ENCODE data around the gene RILPL1. TPM values are rescaled to one million over a fixed set of nuclear protein-coding genes. Genes with fewer than 3 reads are reported as not detected.

Gene RILPL1
- total and polyA plus RNA-seq, 2 of the 4 experiments (the other 2 are of a cell fraction), result 11.1 to 19.8 TPM

DNA sequence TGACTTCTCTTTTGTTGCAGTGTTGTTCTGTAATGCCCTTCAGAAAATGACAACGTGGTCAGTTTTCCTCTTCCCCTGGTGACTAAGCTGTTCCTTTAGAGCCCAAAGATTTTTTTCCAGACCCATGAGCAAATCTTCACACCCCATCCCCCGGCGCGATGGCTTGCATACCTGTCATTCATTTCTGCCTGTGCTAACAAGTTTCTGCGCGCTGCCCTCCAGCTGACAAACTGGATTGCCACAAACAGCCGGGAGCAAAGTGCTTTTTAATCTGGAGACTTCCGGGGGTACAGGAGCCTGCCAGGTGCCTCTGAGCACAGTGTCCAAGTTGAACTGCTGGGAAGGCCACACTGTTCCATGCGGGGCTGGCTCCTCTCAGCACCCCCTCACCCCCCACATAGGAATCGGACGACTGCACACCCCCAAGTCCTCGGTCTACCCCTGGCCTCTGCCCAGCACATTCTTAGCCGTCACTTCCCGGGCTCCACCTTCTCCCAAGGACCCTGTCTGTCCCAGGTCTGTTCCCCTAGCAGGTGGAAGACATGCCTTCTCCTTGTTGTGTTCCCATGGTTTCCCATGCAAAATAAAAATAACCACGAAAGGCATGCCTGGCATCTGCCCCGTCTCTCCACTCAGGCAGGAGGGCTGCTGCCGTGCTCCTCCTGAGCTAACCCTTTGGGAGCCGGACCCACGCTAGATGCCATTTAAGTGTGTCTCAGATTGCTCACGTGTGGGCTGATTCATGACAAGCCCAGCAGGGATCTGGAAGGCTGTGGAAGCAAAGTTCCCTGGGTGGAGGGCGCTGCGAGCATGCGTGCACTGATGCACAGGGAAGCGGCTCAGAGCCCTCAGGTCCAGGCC, 14.1 kb downstream of the RILPL1 start (continued):
- no peak for TF ChIP-seq CHD1 (IDR thresholded peaks at IDR 0.05; ENCODE audit: low read depth, low read length)

DNA sequence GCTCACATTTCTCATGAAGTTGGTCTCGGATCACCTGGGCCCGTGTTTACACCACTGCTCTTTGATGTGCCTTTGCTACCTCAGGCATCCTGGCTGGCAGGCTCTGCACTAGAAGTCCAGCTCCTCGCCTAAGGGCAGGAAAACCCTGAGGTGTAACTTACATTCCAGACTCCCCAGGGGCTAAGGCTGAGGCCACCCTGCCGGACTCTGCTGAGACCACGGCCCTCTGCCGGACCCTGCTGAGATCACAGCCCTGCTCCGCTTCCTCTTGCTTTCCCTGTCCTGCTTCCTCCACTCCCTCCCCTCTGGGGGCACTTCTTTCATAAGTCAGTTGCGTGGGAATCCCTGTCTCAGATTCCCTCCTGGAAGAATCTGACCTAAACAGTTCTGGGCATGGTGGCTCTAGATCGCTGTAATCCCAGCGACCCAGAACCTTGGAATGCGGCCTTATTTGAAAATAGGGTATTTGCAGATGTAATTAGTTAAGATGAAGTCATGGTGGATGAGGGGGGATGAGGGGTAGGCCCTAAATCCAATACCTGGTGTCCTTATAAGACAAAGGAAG, 17.2 kb downstream of the RILPL1 start:
- no peaks in the 10 kb centered on the region for H3K9me3 ChIP-seq (ENCODE audit: control insufficient read depth, insufficient read depth, low read length)
- H3K9me1 ChIP-seq (ENCODE audit: insufficient read depth, low read length), result peaks cover 23% of the 10 kb centered on the region
- peaks cover 53% of the 10 kb centered on the region for H3K36me3 ChIP-seq (ENCODE audit: control insufficient read depth, insufficient read depth, low read length)
- H3K4me1 ChIP-seq (ENCODE audit: control insufficient read depth, insufficient read depth, low read length), result peaks cover 6% of the 10 kb centered on the region
- no peak overlapping the region for H3K18ac ChIP-seq (ENCODE audit: low read depth, low read length)
- no peak overlapping the region for H2BK5ac ChIP-seq (ENCODE audit: low read depth, low read length, poor library complexity, severe bottlenecking)
- H3K79me1 ChIP-seq (ENCODE audit: low read depth in 1 of 2, low read length in 2 of 2), result peaks cover 14 to 36% of the 10 kb centered on the region in 2 experiments
- H3K14ac ChIP-seq (replicated peaks; ENCODE audit: low read depth, low read length), result no peak overlapping the region
- ChIA-PET CTCF (no interaction called here), POLR2A (ENCODE audit: unreplicated experiment) (no interaction called here)
- no peak overlapping the region for H2AK9ac ChIP-seq (replicated peaks; ENCODE audit: low read depth, low read length, poor library complexity)
- no TSS peak for BruUV-seq (replicated peaks)
- H3K4me3 ChIP-seq (ENCODE audit: insufficient read depth, low read depth, low read length), result no peak overlapping the region
- dilution Hi-C loops (cut with HindIII; ENCODE audit: low sequenced_read_pairs, unreplicated experiment) (no loop called here), in situ Hi-C loops (cut with MboI; ENCODE audit: low sequenced_read_pairs) (no loop called here), intact Hi-C loops (cut with micrococcal nuclease) (no loop called here)
- no peak overlapping the region for H3K23ac ChIP-seq (ENCODE audit: low read depth, low read length)
- WGBS, 2 experiments (ENCODE audit: extremely low coverage in 2 of 2, insufficient read length in 1 of 2), result 83% methylated on average over 11 of the region's 11 CpGs; no CpG with 5 or more reads in 1 of the 2 experiments
- ATAC-seq (ENCODE audit: low read depth) (no peak), DNase-seq (no peak)
- H3K4ac ChIP-seq (ENCODE audit: low read depth, low read length), result no peak overlapping the region
- no peak overlapping the region for H3K27ac ChIP-seq (ENCODE audit: insufficient read depth, low read length)
- no peak overlapping the region for H2AFZ ChIP-seq (replicated peaks; ENCODE audit: low read length, poor library complexity)
- H3K27me3 ChIP-seq (ENCODE audit: control insufficient read depth, insufficient read depth, low read length), result no peaks in the 10 kb centered on the region
- no peak overlapping the region for H2BK20ac ChIP-seq (ENCODE audit: low read depth, low read length)
- H3K4me2 ChIP-seq (ENCODE audit: low read depth, low read length), result no peak overlapping the region
- no peak overlapping the region for H3K9ac ChIP-seq (ENCODE audit: low read depth, low read length)
- H2BK120ac ChIP-seq (ENCODE audit: low read depth, low read length), result no peak overlapping the region
- no peak overlapping the region for H2AK5ac ChIP-seq (ENCODE audit: low read depth, low read length)
- no peak overlapping the region for H4K91ac ChIP-seq (ENCODE audit: insufficient read depth, low read depth, low read length)
- H3K56ac ChIP-seq (ENCODE audit: extremely low read depth, insufficient read depth, low read length), result no peak overlapping the region
- no peak overlapping the region for H2BK15ac ChIP-seq (ENCODE audit: low read depth, low read length)
- no peak overlapping the region for H4K8ac ChIP-seq (ENCODE audit: low read depth in 2 of 2, low read length in 2 of 2)
- H4K5ac ChIP-seq (ENCODE audit: low read depth, low read length), result no peak overlapping the region
- peaks cover 13% of the 10 kb centered on the region for H4K20me1 ChIP-seq (ENCODE audit: insufficient read depth, low read length)
- TF ChIP-seq NFE2L2 (IDR thresholded peaks at IDR 0.05; ENCODE audit: low read depth, low read length) (no peak), CEBPB (IDR thresholded peaks at IDR 0.05; ENCODE audit: low read depth, low read length) (no peak), MAFK (IDR thresholded peaks at IDR 0.05; ENCODE audit: low read depth, low read length) (no peak), SMC3 (IDR thresholded peaks at IDR 0.05; ENCODE audit: low read depth, low read length) (no peak), CHD1 (IDR thresholded peaks at IDR 0.05; ENCODE audit: low read depth, low read length) (no peak), BHLHE40 (IDR thresholded peaks at IDR 0.05; ENCODE audit: low read depth, low read length) (no peak), RCOR1 (IDR thresholded peaks at IDR 0.05; ENCODE audit: insufficient replicate concordance, low read length) (no peak), POLR2A (IDR thresholded peaks at IDR 0.05; ENCODE audit: low read depth, low read length) (no peak), RFX5 (IDR thresholded peaks at IDR 0.05; ENCODE audit: low read depth, low read length) (no peak)
- TF ChIP-seq, protein P1, sequence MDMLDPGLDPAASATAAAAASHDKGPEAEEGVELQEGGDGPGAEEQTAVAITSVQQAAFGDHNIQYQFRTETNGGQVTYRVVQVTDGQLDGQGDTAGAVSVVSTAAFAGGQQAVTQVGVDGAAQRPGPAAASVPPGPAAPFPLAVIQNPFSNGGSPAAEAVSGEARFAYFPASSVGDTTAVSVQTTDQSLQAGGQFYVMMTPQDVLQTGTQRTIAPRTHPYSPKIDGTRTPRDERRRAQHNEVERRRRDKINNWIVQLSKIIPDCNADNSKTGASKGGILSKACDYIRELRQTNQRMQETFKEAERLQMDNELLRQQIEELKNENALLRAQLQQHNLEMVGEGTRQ (IDR thresholded peaks at IDR 0.05; ENCODE audit: low read depth, low read length), result no peak
- TF ChIP-seq, protein P2, sequence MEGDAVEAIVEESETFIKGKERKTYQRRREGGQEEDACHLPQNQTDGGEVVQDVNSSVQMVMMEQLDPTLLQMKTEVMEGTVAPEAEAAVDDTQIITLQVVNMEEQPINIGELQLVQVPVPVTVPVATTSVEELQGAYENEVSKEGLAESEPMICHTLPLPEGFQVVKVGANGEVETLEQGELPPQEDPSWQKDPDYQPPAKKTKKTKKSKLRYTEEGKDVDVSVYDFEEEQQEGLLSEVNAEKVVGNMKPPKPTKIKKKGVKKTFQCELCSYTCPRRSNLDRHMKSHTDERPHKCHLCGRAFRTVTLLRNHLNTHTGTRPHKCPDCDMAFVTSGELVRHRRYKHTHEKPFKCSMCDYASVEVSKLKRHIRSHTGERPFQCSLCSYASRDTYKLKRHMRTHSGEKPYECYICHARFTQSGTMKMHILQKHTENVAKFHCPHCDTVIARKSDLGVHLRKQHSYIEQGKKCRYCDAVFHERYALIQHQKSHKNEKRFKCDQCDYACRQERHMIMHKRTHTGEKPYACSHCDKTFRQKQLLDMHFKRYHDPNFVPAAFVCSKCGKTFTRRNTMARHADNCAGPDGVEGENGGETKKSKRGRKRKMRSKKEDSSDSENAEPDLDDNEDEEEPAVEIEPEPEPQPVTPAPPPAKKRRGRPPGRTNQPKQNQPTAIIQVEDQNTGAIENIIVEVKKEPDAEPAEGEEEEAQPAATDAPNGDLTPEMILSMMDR (conservative IDR thresholded peaks at IDR 0.05; ENCODE audit: low read depth, low read length), result no peak
- TF ChIP-seq, protein P3, sequence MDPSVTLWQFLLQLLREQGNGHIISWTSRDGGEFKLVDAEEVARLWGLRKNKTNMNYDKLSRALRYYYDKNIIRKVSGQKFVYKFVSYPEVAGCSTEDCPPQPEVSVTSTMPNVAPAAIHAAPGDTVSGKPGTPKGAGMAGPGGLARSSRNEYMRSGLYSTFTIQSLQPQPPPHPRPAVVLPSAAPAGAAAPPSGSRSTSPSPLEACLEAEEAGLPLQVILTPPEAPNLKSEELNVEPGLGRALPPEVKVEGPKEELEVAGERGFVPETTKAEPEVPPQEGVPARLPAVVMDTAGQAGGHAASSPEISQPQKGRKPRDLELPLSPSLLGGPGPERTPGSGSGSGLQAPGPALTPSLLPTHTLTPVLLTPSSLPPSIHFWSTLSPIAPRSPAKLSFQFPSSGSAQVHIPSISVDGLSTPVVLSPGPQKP (IDR thresholded peaks at IDR 0.05; ENCODE audit: borderline replicate concordance, low read depth, low read length), result no peak
